Measurements from ENCODE around the gene DRD3. TPM values are rescaled to one million over a fixed set of nuclear protein-coding genes. Genes with fewer than 3 reads are reported as not detected.
A peak's percentile ranks its signal among the peaks of the same experiment; 100 is the strongest.

The DRD3 gene
- total RNA-seq, 1 donor from 2014 or later = not detected

DNA sequence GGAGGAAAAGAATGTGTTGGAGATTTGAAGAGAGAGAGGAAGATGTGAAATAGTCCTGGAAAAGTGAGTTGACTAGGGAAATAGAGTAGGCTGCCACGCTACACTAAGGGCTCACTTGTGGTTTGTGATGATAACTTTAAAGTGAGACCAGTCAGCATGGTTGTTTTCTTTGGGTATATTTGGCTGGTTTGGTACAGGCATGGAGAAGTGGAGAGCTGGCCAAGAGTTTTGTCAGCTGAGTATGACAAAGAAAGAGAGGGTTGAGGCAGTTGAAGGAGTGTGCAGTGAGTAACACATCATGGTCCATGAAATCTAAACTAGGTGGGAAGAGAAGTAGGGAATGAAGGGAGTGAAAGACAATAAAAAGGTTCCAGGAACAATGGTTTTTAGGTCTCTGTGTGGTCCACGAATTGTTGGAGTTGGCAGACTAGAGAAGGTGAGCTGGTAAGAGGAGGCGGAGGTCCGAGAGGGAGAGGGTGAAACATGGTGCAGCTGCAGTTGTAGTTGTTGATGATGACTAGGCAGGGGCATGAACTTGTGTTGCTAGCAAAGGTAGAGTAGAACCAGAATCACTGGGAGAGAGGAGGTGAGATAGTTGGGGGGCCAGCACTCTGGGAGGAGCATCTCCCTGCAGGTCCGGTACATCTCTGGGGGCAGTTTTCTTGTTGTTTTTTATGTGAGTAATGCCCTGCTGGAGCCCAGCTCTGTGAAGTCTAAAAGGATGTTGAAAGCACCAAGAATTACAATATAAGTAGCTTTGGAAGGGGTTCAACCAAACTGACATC, 37.5 kb upstream of the DRD3 start:
- TF ChIP-seq, protein P1, sequence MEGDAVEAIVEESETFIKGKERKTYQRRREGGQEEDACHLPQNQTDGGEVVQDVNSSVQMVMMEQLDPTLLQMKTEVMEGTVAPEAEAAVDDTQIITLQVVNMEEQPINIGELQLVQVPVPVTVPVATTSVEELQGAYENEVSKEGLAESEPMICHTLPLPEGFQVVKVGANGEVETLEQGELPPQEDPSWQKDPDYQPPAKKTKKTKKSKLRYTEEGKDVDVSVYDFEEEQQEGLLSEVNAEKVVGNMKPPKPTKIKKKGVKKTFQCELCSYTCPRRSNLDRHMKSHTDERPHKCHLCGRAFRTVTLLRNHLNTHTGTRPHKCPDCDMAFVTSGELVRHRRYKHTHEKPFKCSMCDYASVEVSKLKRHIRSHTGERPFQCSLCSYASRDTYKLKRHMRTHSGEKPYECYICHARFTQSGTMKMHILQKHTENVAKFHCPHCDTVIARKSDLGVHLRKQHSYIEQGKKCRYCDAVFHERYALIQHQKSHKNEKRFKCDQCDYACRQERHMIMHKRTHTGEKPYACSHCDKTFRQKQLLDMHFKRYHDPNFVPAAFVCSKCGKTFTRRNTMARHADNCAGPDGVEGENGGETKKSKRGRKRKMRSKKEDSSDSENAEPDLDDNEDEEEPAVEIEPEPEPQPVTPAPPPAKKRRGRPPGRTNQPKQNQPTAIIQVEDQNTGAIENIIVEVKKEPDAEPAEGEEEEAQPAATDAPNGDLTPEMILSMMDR (IDR thresholded peaks at IDR 0.05) = no peak

DNA sequence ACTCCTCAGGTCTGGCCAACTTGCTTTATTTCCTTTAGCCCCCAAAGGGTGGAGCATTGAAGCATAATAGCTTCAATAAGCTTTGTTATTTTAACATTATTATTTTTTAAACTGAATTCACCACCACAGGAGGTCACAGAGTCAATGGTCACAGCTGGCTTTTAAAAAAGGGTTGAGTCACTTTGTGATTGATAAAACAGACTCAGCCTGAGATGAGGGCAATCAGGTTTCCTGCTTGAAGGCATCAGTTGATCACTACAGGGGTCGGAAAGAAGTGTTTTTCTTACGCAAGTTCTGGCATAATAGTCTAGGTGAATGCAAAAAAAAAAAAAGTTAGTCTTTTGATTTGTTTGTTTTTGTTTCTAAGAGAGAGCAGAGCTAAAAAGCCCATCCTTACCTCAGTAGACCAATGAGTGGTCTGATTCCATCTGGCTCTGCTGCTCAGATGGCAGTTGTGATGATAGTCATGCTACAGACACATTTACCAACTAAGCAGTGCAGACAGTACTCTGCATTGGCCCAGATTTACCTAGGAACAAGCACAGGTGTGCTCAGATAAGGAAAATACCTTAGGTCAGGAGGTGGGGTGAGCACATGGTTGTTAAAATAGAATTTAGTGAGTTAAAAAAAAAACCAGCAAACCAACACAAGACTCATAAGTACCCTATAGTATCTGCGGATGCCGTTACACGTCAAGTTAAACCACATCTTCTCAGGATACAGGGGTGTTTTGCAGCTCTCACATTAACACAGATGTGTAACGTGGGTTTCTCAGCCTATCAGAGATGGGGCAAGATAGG, 35.9 kb upstream of the DRD3 start:
- H3K9me3 ChIP-seq = no peaks in the 10 kb centered on the region
- H3K4me3 ChIP-seq = peak overlapping the region; percentile 30
- TF ChIP-seq, protein P1 (IDR thresholded peaks at IDR 0.05) = no peak
- intact Hi-C loops (cut with DNase I) = no loop called here
- DNase-seq (no peak), ATAC-seq (peak; percentile 53)
- H3K36me3 ChIP-seq = no peaks in the 10 kb centered on the region
- peaks cover 11% of the 10 kb centered on the region for H3K4me1 ChIP-seq
- H3K27me3 ChIP-seq = peaks cover 4% of the 10 kb centered on the region
- H3K27ac ChIP-seq = peak overlapping the region; percentile 71

More for the DNA sequence above, 37.5 kb upstream of the DRD3 start:
- Histone ChIP-seq H3K4me1 (peaks cover 11% of the 10 kb centered on the region), H3K9me3 (no peaks in the 10 kb centered on the region), H3K36me3 (no peaks in the 10 kb centered on the region), H3K27me3 (peaks cover 4% of the 10 kb centered on the region), H3K27ac (no peak overlapping the region), H3K4me3 (no peak overlapping the region)
- DNase-seq (no peak), ATAC-seq (no peak)
- intact Hi-C loops (cut with DNase I) = no loop called here

DNA sequence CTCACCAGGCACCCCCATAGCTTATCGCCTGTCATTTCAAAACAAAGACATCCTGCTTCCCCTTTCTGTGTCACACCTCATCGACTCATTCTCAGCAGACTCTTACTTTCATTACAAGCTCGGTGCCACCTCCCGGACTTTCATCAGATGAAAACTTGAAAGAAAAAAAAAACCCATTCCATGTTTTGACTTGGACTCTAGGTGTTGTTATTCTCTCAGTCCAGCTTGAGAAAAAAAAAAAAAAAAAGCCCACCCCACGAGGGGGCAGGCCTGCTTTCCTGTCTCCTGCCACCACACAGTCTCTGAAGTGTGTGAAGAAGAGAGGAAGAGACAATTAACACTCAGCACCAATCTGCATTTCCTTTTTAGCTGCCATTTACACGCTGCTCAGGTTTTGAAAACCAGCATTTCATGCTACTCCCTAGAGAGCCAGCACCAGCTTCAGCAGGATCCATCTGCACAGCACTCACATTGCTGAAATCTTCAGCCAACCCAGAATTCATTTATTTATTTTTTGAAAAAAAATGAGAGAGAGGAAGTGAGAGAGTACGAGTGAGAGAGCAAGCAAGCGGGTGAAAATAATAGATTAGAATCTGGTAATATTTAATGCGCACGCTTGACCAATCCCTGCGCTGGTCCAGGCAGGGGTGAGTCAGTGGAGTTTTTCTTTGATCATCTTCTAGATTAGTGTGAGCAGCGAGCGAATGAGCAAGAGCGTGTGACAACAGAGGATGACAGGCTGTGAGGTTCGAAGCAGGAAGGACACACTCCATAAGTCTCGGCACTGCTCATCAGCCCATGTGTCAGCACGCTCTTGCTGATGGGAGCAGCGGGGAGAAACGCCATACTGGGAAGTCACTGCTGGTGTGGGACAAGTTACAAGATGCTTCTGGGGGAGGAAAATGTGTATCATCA, 35.0 kb upstream of the DRD3 start:
- intact Hi-C loops (cut with DNase I) = no loop called here
- Histone ChIP-seq H3K9me3 (no peaks in the 10 kb centered on the region), H3K4me3 (peak overlapping the region; percentile 30), H3K27ac (peak overlapping the region; percentile 71), H3K36me3 (no peaks in the 10 kb centered on the region), H3K4me1 (peaks cover 11% of the 10 kb centered on the region), H3K27me3 (peaks cover 4% of the 10 kb centered on the region)
- TF ChIP-seq, protein P1 (IDR thresholded peaks at IDR 0.05) = no peak
- DNase-seq (no peak), ATAC-seq (peak; percentile 56)

DNA sequence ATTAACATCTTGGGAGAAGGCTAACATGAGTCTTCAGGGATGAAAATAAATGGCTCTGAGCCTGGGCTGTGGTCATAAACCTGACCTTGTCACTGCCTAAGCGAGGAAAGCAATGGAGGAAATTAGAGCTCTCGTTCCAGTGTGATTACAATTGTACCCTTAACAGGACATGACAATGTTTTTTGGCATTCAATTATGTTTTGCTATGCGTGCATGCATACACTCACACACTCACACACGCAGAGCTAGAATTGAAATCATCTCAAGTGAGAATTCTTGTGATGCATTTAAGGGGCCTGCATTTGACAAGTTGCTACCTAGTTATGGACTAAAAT, 34.4 kb upstream of the DRD3 start:
- ATAC-seq = no peak
- H3K9me3 ChIP-seq = no peaks in the 10 kb centered on the region
- peak overlapping the region; percentile 71 for H3K27ac ChIP-seq
- TF ChIP-seq, protein P1 (IDR thresholded peaks at IDR 0.05) = no peak
- intact Hi-C loops (cut with DNase I) = no loop called here
- no peak for DNase-seq
- peak overlapping the region; percentile 30 for H3K4me3 ChIP-seq
- H3K27me3 ChIP-seq = peaks cover 4% of the 10 kb centered on the region
- no peaks in the 10 kb centered on the region for H3K36me3 ChIP-seq
- H3K4me1 ChIP-seq = peaks cover 11% of the 10 kb centered on the region

DNA sequence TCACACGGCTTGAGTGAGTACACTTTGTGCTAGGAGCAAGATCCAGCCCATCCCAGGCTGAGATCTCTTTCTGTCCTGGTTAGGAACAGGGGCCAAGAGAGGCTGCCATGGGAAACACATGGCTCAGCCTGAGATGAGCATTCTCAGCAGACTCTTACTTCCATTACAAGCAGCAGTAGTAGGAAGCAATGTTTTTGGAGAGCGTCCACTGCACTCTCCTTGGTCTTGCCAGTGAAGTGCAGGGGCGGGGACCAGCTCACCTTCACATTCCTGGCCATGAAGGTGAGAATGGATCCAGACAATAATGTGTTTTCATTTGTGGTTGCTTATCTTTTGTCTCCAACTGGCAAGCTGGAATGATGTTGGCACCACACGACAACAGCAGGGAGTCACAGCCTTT, 33.8 kb upstream of the DRD3 start:
- TF ChIP-seq, protein P1 (IDR thresholded peaks at IDR 0.05) = no peak
- Histone ChIP-seq H3K27me3 (peaks cover 4% of the 10 kb centered on the region), H3K9me3 (no peaks in the 10 kb centered on the region), H3K4me3 (no peak overlapping the region), H3K4me1 (peaks cover 11% of the 10 kb centered on the region), H3K27ac (no peak overlapping the region), H3K36me3 (no peaks in the 10 kb centered on the region)
- no peak for DNase-seq
- ATAC-seq = no peak
- intact Hi-C loops (cut with DNase I) = no loop called here

All from upper lobe of right lung (tissue), 1 donor.